GM23248 (cell line): ENCODE data around the gene AOPEP.

Source experiments
- EZH2 ChIP-seq: fragments of 200-600 bp; sonication (generic); IDR thresholded peaks from 2 replicates; pipeline ENCODE4 v1.6.1; 2018; ENCODE audit warnings: antibody characterized with exemption, mild to moderate bottlenecking; ENCODE audit not compliant: insufficient read depth, poor library complexity, severe bottlenecking
- EZH2phosphoT487 ChIP-seq: fragments of 200-600 bp; sonication (generic); IDR thresholded peaks from 2 replicates; pipeline ENCODE4 v1.6.1; 2018; ENCODE audit warnings: antibody characterized with exemption, moderate library complexity, mild to moderate bottlenecking, low read depth; ENCODE audit not compliant: insufficient read depth

DNA sequence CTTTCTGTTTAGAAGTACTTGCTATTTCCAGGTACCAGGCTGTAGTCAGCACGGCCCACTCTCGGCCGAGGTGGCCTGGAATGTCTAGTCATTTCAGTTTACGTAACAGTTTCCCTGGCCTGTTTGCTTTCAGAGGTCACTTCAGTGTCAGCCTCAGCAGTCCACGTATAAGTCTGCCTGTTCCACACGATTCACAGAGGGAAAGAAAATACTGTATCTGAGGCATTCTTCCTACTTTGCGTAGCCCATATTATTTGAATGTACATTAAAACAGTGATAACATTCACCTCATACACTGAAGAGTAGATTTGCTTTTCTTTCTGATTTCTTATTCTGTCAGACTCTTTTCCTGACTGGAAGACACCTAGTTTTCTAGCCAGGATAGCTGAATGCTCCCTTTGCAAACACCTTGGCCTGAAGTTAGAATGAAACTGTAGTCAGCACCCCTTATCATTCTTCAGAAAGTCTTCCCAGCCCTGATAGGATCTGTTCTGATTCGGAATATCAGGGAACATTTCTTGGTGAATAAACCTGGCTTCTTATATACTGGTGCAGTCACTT is 140.9 kb downstream of the AOPEP start:
- TF ChIP-seq EZH2: no peak
- no peak for TF ChIP-seq EZH2phosphoT487
